Lower leg skin (tissue), 3 donors: ENCODE data around the gene NPAS2.

Experiments used
- POLR2A ChIP-seq, 2 donors: fragments of 450-650 bp; IDR thresholded peaks; one replicate each; pipeline ENCODE4 v1.6.1; 2016 to 2017; ENCODE audit warnings: antibody characterized with exemption in 2 of 2, mild to moderate bottlenecking in 1 of 2, moderate library complexity in 1 of 2
- TF ChIP-seq, protein P1 (sequence below), 3 donors: fragments of 450-650 bp; IDR thresholded peaks; one replicate each; pipeline ENCODE4 v1.5.1; 2016; ENCODE audit warnings: antibody characterized with exemption in 3 of 3, mild to moderate bottlenecking in 3 of 3, moderate library complexity in 2 of 3

DNA sequence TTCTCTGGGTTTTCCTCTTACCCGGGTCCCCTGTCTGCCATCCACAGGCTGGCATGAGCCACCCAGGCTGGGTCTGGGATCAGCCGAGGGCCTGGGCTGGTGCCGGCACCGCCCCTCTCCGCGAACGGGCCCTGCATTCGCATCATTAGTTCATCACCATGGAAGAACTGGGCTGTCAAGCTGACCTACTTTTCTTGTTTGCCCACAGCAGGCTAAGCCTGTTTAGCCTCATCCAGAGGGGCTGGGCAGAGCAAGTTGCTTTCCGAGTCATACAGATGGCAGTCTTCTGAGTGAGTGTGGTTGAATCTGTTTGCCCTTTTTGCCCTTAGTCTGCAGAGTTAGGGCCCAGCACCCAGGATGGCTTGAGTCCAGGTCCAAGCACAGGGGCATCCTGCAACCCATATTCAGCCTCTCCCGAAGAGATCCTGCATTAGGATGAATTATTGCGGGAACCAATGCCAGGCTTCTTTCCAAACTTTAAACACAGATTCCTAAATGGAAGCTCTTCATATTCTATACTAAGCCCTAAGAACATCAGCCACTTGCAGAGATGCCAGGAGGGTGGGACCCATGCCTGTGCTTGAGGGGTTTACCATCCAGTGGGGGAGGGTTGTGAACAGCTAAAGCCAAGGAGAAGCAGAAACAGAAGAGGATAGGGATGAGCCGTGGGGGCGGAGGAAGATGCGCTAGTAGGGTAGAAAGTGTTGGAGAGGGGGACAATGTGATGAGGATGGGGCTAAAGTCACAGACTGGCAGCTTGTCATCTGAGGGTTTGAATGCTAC lies 68.0 kb downstream of the NPAS2 start:
- TF ChIP-seq, protein P1, sequence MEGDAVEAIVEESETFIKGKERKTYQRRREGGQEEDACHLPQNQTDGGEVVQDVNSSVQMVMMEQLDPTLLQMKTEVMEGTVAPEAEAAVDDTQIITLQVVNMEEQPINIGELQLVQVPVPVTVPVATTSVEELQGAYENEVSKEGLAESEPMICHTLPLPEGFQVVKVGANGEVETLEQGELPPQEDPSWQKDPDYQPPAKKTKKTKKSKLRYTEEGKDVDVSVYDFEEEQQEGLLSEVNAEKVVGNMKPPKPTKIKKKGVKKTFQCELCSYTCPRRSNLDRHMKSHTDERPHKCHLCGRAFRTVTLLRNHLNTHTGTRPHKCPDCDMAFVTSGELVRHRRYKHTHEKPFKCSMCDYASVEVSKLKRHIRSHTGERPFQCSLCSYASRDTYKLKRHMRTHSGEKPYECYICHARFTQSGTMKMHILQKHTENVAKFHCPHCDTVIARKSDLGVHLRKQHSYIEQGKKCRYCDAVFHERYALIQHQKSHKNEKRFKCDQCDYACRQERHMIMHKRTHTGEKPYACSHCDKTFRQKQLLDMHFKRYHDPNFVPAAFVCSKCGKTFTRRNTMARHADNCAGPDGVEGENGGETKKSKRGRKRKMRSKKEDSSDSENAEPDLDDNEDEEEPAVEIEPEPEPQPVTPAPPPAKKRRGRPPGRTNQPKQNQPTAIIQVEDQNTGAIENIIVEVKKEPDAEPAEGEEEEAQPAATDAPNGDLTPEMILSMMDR (IDR thresholded peaks at IDR 0.05), result no peak
- no peak for TF ChIP-seq POLR2A (IDR thresholded peaks at IDR 0.05)
